Measurements from ENCODE around the gene IFI35.
"Not testable (repeated sequence)": the region's sequence is repeated elsewhere in the genome, so short reads cannot be mapped to it uniquely, and the experiment has no call there.

IFI35 gene

DNA sequence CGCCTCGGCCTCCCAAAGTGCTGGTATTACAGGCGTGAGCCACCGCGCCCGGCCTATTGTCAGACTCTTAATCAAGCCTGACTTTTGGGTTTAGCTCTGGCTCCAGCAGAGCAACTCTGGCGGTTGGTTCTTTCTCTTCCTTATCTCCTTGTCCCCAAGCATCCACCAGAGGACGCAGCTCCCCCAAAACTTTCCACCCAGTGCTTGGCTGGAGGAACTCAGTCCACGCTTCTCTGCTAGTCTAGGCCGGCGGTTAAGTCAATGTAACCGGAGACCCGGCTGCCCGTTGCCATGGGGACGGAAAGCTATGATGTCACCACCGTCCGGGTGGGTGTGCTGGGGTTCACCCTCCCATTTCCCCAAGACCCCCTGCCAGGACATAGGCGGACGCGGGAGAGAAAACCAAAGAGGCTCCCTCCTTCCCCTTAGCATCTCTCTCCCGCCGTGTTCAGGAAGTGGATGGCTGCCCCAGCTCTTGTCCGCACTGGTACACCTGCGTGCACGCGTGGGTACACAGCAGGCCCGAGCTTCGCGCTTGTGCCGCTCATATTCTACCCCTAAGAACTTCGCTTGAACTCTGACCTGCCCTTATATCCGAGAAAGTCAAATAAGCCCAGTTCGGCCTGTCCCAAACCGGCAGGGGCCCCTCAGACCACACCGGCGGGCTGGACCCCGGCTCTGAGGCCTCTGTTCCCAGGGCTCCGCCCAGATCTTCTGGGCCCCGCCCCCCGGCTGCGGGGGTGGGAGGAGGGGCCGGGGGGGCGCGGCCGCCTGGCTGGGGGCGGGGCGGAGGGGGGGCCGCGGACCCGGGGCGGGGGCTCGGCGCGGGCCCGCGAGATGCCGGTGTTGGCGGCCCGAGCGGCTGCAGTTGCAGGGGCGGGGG lies 18.1 kb downstream of the IFI35 start, which contains the start of gene RND2:
TSS of gene RND2 (plus strand) at position 825 of the 883 bp plus-strand sequence. CDS start 117 bp downstream, outside the sequence.
- DNase-seq (ENCODE audit: low read depth) = peak; percentile 94

DNA sequence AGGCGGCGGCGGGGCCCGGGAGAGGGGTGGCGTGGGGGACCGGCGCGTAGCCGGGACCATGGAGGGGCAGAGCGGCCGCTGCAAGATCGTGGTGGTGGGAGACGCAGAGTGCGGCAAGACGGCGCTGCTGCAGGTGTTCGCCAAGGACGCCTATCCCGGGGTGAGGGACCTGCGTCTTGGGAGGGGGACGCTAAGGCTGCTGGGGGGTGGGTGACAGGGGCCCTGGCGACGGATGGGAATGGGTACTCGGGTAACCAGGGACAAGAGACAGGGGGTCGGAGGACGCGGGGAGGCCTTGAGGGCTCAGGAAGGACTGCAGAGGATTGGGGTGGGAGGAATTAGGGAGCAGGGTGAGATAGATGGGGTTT lies 18.7 kb downstream of the IFI35 start:
- no peak for DNase-seq (ENCODE audit: low read depth)

DNA sequence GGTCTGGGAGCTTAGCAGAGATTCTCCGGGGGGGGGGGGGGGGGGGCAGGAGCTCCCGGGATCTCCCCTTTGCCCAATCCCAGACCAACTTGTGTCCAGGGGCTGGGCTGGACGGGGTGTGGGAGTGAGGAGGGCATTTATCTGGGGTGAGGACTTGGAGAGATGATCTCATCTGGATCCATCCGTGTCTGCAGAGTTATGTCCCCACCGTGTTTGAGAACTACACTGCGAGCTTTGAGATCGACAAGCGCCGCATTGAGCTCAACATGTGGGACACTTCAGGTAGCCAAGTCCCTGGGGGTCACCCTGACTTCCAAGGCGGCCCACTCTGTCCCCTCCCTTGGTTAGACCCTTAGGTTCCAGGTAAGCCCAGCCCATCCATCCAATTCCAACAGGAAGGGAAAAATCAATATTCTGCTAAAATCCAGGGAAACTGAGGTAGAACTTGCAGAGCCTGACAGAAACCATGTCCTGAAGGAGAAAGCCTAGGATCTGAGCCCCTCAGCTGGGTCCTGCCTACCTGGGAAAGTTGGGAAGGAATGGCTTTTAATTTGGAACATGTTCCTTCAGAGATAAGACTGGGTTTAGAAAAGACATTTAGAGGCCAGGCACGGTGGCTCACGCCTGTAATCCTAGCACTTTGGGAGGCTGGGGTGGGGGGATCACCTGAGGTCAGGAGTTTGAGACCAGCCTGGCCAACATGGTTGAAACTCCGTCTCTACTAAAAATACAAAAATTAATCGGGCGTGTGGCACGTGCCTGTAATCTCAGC lies 19.4 kb downstream of the IFI35 start:
- DNase-seq (ENCODE audit: low read depth) = no peak

DNA sequence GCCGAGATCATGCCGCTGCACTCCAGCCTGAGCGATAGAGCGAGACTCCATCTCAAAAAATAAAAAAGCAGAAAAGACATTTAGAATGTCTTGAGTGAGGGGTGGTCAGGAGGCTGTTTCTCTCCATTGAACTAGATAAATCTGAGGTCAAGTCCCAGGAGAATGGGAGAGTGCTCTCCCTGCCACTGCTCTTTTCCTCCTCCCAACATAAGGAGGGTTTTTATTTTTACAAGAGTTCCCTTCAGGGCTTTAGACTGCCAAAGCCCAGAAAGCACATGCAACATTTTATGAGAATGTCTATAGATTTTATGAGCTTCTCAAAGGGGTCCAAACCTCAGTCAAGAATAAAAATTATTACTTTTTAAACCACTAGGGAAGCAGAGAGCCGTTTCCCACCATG lies 20.0 kb downstream of the IFI35 start:
- no peak for DNase-seq (ENCODE audit: low read depth)

DNA sequence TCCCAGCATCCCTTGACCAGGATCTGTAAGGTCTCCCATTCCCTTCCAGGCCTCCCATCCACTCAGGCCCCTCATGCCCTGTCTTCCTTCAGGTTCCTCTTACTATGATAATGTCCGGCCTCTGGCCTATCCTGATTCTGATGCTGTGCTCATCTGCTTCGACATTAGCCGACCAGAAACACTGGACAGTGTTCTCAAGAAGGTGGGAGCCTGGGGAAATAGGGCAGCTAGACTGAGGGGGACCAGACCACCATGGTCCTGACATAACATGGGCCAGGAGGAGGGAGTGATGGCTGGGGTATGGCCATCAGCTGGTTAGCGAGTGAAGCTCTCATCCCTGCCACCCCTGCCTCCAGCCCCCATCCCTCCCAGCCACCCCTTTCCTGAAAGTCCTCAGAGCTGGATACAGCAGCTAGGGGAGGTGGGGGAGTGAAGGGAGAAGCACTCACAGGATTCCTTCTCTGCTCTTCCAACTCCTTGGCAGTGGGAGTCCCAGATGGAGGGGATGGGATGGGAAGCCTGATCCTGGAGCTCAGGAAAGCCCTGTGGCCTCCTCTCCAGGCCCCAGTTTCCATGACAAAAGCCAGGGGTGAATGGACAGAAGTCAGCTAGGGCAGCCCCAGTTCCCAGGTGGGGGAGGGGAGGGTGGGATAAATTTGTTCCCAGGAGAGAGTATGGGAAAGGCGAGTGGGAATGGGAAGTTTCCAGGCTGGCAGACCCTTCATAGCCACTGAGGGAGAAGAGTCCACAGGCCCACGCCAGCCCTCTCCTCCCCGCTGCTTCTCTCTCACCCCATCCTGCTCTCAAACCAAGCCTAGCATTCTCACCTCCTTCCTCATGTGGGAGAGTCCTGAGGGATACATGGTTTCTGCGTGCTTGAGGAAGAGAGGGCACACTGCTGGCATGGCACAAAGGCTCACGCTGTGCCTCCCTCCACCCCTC lies 20.8 kb downstream of the IFI35 start:
- no peak for DNase-seq (ENCODE audit: low read depth)

DNA sequence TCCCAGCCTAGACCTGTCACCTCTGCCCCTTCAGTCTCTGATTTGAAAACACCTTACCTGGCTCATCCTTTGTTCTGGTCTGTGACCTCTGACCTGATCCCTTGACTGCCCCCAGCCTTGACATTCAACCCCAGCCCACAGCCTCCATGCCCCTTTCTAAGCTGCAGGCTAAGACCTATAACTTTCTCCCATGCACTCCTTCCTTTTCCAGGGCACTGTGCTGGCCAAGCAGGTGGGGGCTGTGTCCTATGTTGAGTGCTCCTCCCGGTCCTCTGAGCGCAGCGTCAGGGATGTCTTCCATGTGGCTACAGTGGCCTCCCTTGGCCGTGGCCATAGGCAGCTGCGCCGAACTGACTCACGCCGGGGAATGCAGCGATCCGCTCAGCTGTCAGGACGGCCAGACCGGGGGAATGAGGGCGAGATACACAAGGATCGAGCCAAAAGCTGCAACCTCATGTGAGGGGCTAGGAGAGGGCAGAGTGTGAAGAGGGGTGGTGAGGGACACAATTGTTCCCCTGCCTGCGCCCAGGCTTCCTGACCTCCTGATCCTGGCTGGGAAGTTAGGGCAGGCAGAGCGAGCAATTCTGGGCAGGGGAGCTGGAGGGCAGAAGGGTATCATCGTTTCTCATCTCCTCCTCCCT lies 21.8 kb downstream of the IFI35 start:
- DNase-seq (ENCODE audit: low read depth) = no peak

DNA sequence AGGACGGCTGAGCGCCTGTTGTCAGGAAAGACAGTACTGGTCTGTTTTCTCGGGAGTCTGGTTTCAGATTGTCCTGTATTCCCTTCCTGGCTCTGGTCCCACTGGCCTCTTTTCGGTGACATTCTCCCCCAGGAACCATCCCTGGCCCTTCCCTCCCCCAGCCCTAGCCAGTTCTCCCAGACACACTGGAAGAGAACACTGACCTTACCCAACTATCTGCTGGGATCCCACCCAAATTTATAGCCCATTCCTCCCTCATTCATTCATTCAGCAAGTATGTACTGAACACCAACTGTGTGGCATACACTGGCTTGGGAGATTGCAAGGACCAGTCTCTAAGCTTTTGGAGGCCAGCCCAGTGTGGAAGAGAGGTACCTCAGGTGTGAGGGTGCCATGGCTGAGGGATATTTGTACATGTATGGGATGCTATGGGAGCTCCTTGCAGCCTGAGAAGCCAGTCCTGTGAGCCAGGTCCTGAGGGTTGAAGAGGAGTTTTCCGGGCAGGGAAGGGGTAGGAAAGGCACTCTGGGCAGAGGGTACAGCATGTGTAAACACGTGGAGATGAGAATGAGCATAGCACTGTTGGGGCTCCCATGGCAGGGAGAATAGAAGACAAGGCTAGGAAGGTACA lies 23.7 kb downstream of the IFI35 start:
- no peak for DNase-seq (ENCODE audit: low read depth)

DNA sequence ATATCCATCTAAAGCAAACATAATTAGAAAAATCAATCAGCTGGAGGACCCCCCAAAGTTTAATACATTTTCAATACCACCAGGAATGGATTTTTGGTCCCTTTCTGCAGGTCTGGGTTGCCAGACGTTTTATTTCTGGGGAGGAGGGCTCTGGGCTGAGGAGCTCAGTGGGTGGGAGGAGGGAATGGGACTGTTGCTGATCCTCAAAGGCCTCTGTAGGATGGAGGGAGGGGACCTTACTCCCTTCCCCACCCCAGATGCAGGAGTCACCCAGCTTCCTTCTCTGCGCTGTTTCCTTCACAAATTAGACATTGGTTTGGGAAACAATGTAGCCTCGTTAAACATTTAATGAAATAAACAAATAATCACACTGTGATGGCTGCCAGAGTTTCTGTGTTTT lies 25.1 kb downstream of the IFI35 start:
- DNase-seq (ENCODE audit: low read depth) = no peak

DNA sequence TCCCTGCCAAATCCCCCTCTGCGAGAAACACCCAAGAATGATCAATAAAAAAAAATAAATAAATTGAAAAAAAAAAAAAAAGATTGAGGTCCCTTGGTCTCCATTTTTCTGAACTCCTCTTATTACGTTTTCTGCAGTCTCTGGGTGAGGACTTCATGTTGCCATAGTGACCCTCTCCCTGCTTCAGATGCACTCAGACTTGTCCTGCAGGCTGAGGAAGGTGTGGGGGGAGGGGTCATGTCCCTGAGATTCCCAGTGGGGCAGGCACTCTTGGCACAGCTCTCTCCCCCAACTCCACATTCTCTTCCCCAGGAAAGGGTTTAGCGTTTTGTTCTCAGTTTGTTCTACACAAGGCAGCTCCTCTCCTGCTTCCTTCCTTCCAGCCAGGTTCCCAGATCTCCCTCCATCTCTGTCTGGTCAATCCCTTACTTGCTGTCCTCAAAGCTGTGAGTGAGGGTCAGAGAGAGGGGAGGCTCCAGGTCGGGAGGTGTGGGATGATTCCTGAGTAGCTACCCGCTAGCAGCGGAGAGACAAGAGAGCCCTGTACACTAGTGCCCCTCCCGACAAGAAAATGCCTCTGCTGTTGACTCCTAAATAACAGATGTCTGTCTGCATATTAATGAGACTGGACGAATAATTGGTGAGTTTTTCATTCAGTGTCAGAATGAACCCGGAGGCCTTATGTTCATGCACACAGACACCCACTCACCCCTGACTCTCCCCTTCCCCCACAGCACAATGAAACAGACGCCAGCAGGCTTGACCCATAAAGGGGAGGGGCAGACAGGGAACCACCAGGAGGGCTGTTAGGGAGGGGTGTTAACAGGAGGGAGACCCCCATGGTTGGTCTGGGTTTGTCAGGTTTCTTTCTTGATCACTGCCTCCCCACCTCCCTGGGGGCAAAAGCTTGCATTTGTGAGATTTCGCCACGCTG lies 27.6 kb downstream of the IFI35 start:
- DNase-seq (ENCODE audit: low read depth) = no peak

DNA sequence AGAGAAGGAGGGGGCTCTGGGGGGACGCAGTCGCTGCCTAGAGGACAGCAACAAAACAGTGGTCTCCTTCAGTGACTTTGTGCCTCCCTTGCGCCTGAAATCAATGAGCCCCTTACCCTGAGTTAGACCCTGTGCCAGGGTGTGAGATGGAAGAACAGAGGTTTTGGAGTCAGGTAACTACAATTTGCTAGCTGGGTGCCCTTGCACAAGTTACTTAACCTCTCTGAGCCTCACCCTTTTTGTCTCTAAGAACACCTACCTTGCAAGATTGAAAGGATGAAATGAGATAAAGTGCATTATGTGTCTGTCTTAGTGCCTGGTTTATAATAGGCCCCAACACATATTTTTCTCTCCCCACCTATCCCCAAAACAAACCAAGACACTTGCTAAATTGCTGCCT lies 28.3 kb downstream of the IFI35 start:
- no peak for DNase-seq (ENCODE audit: low read depth)

DNA sequence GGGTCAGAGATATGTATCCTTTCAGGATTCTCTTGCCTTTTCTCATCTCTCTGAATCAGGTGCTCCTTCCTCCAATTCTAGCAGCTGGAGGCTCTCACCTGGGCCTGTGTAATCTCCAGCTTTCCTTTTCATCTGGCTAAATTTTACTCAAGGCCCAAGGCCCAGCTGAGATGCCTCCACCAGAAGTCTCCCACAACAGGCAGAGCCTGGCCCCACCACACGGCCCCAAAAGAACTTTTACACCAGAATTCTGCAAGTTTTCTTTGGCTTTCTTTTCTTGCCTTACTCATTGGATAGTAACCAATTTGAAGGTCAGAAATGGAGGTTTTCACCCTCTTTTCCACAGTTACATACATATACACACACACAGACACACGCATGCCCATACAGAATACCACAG lies 33.1 kb downstream of the IFI35 start:
- no peak for DNase-seq (ENCODE audit: low read depth)

DNA sequence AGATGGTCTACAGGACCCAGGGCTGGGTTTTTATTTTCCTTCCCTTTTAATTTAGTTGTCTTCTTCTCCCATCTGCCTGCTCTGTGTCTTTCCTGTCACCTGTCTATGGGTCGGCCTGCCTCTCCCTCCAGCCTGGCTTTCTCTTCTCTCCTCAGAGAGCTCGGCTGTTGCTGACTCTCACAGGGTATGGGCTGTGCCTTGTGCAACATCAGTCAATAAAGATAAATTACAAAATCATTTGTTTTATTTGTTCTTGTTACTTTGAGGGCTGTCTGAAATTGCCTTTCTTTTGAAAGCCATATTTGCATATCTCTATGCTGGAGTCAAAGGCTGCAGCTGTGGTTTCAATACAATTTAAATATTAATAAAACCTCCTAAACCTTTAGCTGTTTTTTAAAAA lies 34.1 kb downstream of the IFI35 start:
- DNase-seq (ENCODE audit: low read depth) = no peak

DNA sequence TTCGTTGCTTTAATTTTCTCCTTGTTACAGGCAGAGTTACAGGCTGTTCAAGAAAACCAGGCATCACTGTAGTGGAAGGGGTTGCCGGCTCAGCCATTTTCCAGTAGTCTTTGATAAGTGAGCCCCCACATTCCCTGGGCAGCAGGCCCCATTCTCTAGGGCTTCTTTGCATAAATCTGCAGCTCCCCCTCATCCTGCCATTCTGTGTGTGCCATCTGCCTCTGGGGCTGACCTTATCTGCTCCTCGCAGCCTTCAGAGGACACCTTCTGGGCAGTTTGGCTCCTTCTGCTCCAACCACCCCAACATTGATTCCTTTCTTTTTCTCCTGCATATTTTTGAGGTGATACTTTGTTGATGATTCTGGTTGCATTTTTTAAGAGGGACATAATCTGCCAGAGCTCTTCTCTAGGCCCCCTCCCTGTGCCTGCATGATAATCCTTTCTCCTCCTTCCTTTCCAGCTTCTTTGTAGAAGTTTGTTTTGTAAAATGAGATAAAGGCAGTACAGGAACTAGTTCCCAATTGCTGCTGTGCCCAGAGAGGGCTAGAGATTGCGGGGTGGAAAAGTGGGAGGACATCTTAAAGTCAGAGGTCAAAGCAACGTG lies 35.5 kb downstream of the IFI35 start:
- DNase-seq (ENCODE audit: low read depth) = no peak

DNA sequence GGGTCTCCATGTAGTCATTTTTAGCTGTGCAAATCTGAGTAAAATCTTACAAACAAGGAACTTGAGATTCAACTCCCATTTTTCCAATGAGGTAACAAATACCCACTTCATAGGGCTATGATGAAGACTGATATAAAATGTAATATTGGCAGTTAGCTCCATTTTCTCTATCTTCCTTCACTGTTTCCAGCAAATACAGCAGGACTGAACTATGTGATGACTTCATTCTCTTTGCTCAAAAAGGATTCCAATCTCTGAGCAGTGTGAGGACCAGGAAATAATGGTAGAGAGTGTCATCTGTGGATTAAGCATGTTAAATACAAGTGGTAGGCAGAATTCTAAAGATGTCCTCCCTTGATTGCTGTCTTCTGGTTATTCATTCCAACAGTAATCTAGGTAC lies 36.7 kb downstream of the IFI35 start:
- DNase-seq (ENCODE audit: low read depth) = no peak

DNA sequence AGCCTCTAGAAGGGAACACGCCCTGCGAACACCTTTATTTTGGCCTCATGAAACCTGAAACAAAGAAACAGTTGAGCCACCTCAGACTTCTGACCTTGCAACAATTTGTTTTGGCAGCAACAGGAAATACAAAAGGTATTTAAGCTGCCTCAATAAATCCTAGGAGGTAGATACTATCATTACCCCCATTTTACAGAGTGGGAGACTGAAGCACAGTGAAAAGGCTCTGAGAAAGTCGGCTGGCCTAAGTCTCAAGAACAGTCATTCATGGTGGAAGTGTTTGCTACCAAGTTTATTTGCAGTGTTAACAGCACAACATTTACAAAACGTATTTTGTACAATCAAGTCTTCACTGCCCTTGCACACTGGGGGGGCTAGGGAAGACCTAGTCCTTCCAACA lies 37.4 kb downstream of the IFI35 start:
- no peak for DNase-seq (ENCODE audit: low read depth)

DNA sequence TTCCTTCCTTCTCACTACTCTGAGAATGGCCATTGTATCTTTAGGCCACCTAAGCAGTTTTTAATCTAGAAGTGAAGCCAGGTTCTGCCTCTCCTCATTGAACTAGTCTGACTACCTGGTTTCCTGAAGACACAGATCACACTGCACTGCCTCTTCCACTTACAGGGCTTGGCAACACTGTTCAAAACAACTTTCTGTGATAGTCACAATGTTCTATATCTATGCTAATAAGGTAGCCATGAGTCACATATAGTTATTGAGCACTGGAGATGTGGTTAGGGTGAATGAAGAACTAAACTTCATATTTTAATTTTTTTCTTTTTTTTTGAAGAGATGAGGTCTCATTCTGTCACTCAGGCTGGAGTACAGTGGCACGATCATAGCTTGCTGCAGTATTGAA lies 45.4 kb downstream of the IFI35 start:
- no peak for DNase-seq (ENCODE audit: low read depth)

DNA sequence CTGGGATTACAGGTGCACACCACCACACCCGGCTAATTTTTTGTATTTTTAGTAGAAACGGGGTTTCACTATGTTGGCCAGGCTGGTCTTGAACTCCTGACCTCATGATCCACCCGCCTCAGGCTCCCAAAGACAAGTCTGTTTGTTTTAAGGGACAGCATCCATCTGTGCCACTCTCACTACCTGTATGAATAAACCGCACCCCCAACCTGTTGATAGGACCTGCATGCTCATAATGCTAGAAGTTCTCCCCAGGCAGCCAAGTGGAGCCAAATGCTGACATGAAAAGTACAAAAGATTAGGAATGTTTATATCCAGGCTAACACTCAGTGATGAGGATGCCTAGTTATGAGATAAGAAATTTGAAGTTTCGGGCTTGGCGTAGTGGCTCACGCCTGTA lies 46.4 kb downstream of the IFI35 start:
- not testable (repeated sequence) for DNase-seq (ENCODE audit: low read depth)

DNA sequence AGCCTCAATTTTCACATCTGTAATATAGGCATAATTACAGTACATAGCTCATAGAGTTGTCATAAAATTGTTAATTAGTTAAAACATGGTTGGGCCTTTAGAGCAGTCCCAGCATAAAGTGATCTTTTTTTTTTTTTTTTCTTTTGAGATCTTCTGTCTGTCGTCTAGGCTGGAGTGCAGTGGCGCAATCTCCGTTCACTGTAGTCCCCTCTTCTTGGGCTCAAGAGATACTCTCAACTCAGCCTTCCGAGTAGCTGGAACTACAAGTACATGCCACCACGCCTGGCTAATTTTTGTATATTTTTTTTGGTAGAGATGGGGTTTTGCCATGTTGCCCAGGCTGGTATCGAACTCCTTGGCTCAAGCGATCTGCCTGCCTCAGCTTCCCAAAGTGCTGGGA lies 49.5 kb downstream of the IFI35 start:
- no peak for DNase-seq (ENCODE audit: low read depth)

DNA sequence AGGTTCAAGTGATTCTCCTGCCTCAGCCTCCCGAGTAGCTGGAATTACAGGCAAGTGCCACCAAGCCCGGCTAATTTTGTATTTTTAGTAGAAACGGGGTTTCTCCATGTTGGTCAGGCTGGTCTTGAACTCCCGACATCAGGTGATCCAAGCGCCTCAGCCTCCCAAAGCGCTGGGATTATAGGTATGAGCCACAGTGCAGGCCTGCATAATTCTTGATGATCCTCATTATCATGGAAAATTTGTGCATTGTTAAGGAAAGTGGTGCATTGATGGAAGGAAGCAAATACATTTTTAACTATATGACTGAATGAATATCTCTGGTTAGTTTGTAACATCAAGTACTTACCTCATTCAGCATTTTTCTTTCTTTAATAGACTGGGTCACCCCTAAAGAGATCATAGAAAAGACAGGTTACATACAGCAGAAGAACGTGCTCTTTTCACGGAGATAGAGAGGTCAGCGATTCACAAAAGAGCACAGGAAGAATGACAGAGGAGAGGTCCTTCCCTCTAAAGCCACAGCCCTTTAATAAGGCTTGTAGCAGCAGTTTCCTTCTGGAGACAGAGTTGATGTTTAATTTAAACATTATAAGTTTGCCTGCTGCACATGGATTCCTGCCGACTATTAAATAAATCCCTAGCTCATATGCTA lies 56.5 kb downstream of the IFI35 start:
- DNase-seq (ENCODE audit: low read depth) = no peak
